K562 (cell line): Measurements from ENCODE around the gene PLAC9. TPM values are rescaled to one million over a fixed set of nuclear protein-coding genes. Genes with fewer than 3 reads are reported as not detected.
A peak's percentile ranks its signal among the peaks of the same experiment; 100 is the strongest.

ENCODE experiments used
- ATAC-seq: fragments of 200-7000 bp; cut with Tn5 transposase; 3 replicates; pipeline ENCODE4 v1.9.1; 2020; ENCODE audit warnings: moderate library complexity
- BruUV-seq: library from RNA; stranded (reverse); fragments of 400-500 nt; replicated peaks from 2 replicates; lab custom pipeline; 2021; lab: Mats Ljungman, UMichigan
- CTCF ChIA-PET: fragments of 300-600 bp; formaldehyde crosslinking; extraction: SDS; loops from one replicate; lab custom pipeline; 2021; ENCODE audit warnings: low intra/inter-chr PET ratio; lab: Yijun Ruan, JAX
- POLR2A ChIA-PET: fragments of 300-600, 350-650 bp; sonication (Branson Sonifier 250); formaldehyde crosslinking; extraction: SDS; loops from one replicate; lab custom pipeline; 2021; ENCODE audit warnings: antibody characterized with exemption, inconsistent platforms; lab: Yijun Ruan, JAX
- DNase-seq, 4 experiments: peaks; one replicate each; pipeline versions ENCODE4 v3.0.0 to v3.0.0-alpha.2; 2011 to 2018; ENCODE audit warnings: low spot score in 3 of 4, mixed read lengths in 3 of 4; ENCODE audit errors: extremely low read depth in 1 of 4
- FAIRE-seq: peaks from 2 replicates; lab custom pipeline; 2011; peaks lifted over from hg19 to GRCh38; lab: Jason Lieb, UNC
- H2AFZ ChIP-seq: 2 replicates; pipeline ENCODE4 v1.6.0; 2011; ENCODE audit warnings: low read depth, low read length, control low read depth, inconsistent platforms
- H3K27ac ChIP-seq: fragments of 200-600 bp; 3 replicates; pipeline ENCODE4 v1.8.0; 2011; ENCODE audit warnings: low read depth, mild to moderate bottlenecking, control low read depth, inconsistent platforms, low read length, moderate library complexity, mixed read lengths; ENCODE audit errors: extremely low read depth
- H3K27me3 ChIP-seq, 2 experiments: fragments of 300-600 bp in 1 of 2; 2 replicates in 1 of 2; 3 replicates in 1 of 2; pipeline versions ENCODE4 v1.6.0 to v1.8.0; 2011; ENCODE audit warnings: inconsistent platforms in 2 of 2, low read length in 2 of 2, mild to moderate bottlenecking in 1 of 2, mixed read lengths in 1 of 2, moderate library complexity in 1 of 2; ENCODE audit not compliant: control insufficient read depth in 2 of 2, insufficient read depth in 2 of 2
- H3K36me3 ChIP-seq: fragments of 300-600 bp; 3 replicates; pipeline ENCODE4 v1.8.0; 2011; ENCODE audit warnings: mild to moderate bottlenecking, low read length, inconsistent platforms; ENCODE audit not compliant: control insufficient read depth, insufficient read depth
- H3K4me1 ChIP-seq, 2 experiments: fragments of 200-600 bp in 1 of 2; replicated peaks in 1 of 2; 2 replicates in 1 of 2; 3 replicates in 1 of 2; pipeline versions ENCODE4 v1.5.1 to v1.8.0; 2011; ENCODE audit warnings: inconsistent platforms in 2 of 2, low read length in 2 of 2, mild to moderate bottlenecking in 1 of 2, mixed read lengths in 1 of 2, moderate library complexity in 1 of 2; ENCODE audit not compliant: control insufficient read depth in 2 of 2, insufficient read depth in 2 of 2
- H3K4me2 ChIP-seq: 2 replicates; pipeline ENCODE4 v1.6.1; 2011; ENCODE audit warnings: low read length, control low read depth, inconsistent platforms, mixed read lengths; ENCODE audit not compliant: insufficient read depth
- H3K4me3 ChIP-seq: fragments of 200-600 bp; sonication (generic), shearing (Covaris generic); 2 replicates; pipeline ENCODE4 v1.5.1; 2016; ENCODE audit warnings: control low read depth, inconsistent platforms
- H3K79me2 ChIP-seq: fragments of 200-600 bp; 3 replicates; pipeline ENCODE4 v1.8.0; 2011; ENCODE audit warnings: low read length, inconsistent platforms; ENCODE audit not compliant: control insufficient read depth, insufficient read depth
- H3K9ac ChIP-seq, 2 experiments: 2 replicates each; pipeline versions ENCODE4 v1.6.0 to v1.6.1; 2011; ENCODE audit warnings: low read depth in 2 of 2, low read length in 2 of 2, control low read depth in 1 of 2, inconsistent platforms in 1 of 2, mild to moderate bottlenecking in 1 of 2, mixed read lengths in 1 of 2; ENCODE audit not compliant: insufficient read depth in 1 of 2
- H3K9me1 ChIP-seq: one replicate; pipeline ENCODE4 v1.6.0; 2011; ENCODE audit warnings: inconsistent platforms, mild to moderate bottlenecking, low read length, moderate library complexity; ENCODE audit not compliant: control insufficient read depth, insufficient read depth
- H3K9me3 ChIP-seq: replicated peaks from 2 replicates; pipeline ENCODE4 v1.5.1; 2011; ENCODE audit warnings: low read depth, low read length, inconsistent platforms; ENCODE audit not compliant: control insufficient read depth, insufficient read depth
- H4K20me1 ChIP-seq: replicated peaks from 2 replicates; pipeline ENCODE4 v1.6.1; 2011; ENCODE audit warnings: low read length, inconsistent platforms, mixed read lengths; ENCODE audit not compliant: control insufficient read depth, insufficient read depth
- HLTF ChIP-seq: fragments of 450-650 bp; IDR thresholded peaks from 2 replicates; pipeline ENCODE4 v1.6.1; 2016
- REST ChIP-seq, 2 experiments: fragments of 450-650 bp; formaldehyde crosslinking in 1 of 2; IDR thresholded peaks; 2 replicates each; pipeline versions ENCODE4 v1.4.0 to v1.6.1; 2014 to 2020; ENCODE audit warnings: mild to moderate bottlenecking in 2 of 2, borderline replicate concordance in 1 of 2, low read depth in 1 of 2
- SRSF1 ChIP-seq: fragments of 200-400 bp; formaldehyde crosslinking; IDR thresholded peaks from 2 replicates; pipeline ENCODE4 v1.6.1; 2017; ENCODE audit warnings: mild to moderate bottlenecking, low read depth, low read length, moderate library complexity
- STAT5B ChIP-seq: fragments of 250-450 bp; sonication (Bioruptor Pico); IDR thresholded peaks from 2 replicates; pipeline ENCODE4 v1.8.0; 2021; ENCODE audit warnings: mild to moderate bottlenecking, inconsistent platforms
- TFE3 ChIP-seq: fragments of 450-650 bp; formaldehyde crosslinking; IDR thresholded peaks from 2 replicates; pipeline ENCODE4 v1.4.0; 2020; ENCODE audit warnings: mild to moderate bottlenecking, mixed read lengths
- ZC3H11A ChIP-seq: IDR thresholded peaks from 2 replicates; pipeline ENCODE4 v1.6.1; 2012; ENCODE audit warnings: low read depth, low read length, improper control_type of control experiment
- WGBS: fragments of 100-300 bp; shearing (Covaris generic); methylation state at CpG from one replicate; pipeline ENCODE4 v1.1.6; 2016; ENCODE audit warnings: low coverage, mixed read lengths; ENCODE audit not compliant: insufficient coverage; ENCODE audit errors: missing lambda C conversion rate; 5-methylcytosine and 5-hydroxymethylcytosine counted together
- in situ Hi-C: fragments of 300-500 bp; cut with MboI; formaldehyde crosslinking; loops from 4 replicates; pipeline ENCODE4 v1.15.0; 2018; ENCODE audit warnings: inconsistent platforms, mixed read lengths
- intact Hi-C: fragments of 100-400 bp; cut with micrococcal nuclease; formaldehyde crosslinking; loops from 2 replicates; pipeline ENCODE4 v1.14.2; 2022
- polyA plus RNA-seq, 8 experiments: library from polyadenylated mRNA; depleted of rRNA in 4 of 8; stranded (reverse) in 5 of 8; unstranded in 3 of 8; fragments of >200 nt; fragmentation: Nextera tagmentation in 2 of 8; fragmentation: Illumina TruSeq in 1 of 8; extraction: Ambion mirVana in 2 of 8; extraction: Trizol in 1 of 8; gene quantifications; 2 replicates each; pipeline versions ENCODE4 v1.2.1 to v1.2.3, GENCODE V29; 2011 to 2014; ENCODE audit warnings: inconsistent platforms in 1 of 8, missing spikeins in 1 of 8
- total RNA-seq, 7 experiments: library from RNA; depleted of rRNA in 6 of 7; stranded (reverse); fragments of >200 nt in 6 of 7; fragmentation: Illumina TruSeq in 2 of 7; extraction: Trizol in 2 of 7; gene quantifications; 2 replicates each; pipeline versions ENCODE4 v1.2.1 to v1.2.3, GENCODE V29; 2011 to 2021; ENCODE audit warnings: low replicate concordance in 1 of 7
- TF ChIP-seq, protein P1 (sequence below): fragments of 450-650 bp; formaldehyde crosslinking; IDR thresholded peaks from 2 replicates; pipeline ENCODE4 v1.4.0; 2020; ENCODE audit warnings: mild to moderate bottlenecking, moderate library complexity
- TF ChIP-seq, protein P2 (sequence below): fragments of 250-450 bp; sonication (Bioruptor Pico); IDR thresholded peaks from 2 replicates; pipeline ENCODE4 v1.9.0; 2021; ENCODE audit warnings: mild to moderate bottlenecking, inconsistent platforms

The PLAC9 gene
- total and polyA plus RNA-seq, 9 of the 15 experiments (the other 6 are each of a cell fraction or from before 2014, with no cell fraction given) = not detected

DNA sequence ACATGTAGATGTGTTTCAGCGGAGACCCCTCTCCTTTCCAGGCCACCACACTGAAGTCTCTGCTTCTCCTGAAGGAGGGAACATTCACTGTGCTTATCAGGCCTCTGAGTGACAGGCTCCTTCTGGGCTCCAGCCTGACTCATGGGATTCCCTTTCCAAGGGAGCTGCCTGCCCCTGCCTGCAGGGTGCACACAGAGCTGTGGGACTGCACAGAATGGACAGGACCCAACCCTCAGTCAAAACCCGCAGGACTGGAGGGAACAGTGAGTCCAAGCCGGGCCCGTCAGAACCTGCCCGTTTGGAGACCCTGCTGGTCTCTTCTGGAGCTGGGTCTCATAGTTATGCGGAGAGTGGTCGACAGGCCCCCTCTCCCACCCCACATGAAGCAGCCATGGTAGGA, 32.6 kb downstream of the PLAC9 start:
- H2AFZ ChIP-seq = no peak overlapping the region
- no TSS peak for BruUV-seq
- WGBS = 95% methylated on average over 6 of the region's 7 CpGs
- no peak overlapping the region for H3K4me2 ChIP-seq
- in situ Hi-C loops = no loop called here
- CTCF ChIA-PET = no interaction called here
- no peaks in the 10 kb centered on the region for H3K27me3 ChIP-seq
- FAIRE-seq = peak; percentile 55
- POLR2A ChIA-PET = interaction anchor here (1.0 kb wide), 1 partner anchor 40 kb away, joined by 3 read pairs; the partner anchor contains the start of gene ANXA11
- peaks cover 0 to 21% of the 10 kb centered on the region in 2 experiments; a peak in 3 of 5 replicates for H3K4me1 ChIP-seq
- peaks cover 11% of the 10 kb centered on the region for H3K9me1 ChIP-seq
- H3K79me2 ChIP-seq = no peaks in the 10 kb centered on the region
- H3K9ac ChIP-seq = peak overlapping the region in 1 of 2 experiments; percentile 61; a peak in 2 of 4 replicates
- H3K36me3 ChIP-seq = peaks cover 88% of the 10 kb centered on the region
- intact Hi-C loops = no loop called here
- DNase-seq = peak in 2 of 4 experiments; percentile 37 to 40
- no peak overlapping the region for H3K27ac ChIP-seq
- no peaks in the 10 kb centered on the region for H3K9me3 ChIP-seq
- peak; percentile 59 for ATAC-seq
- no peak overlapping the region for H3K4me3 ChIP-seq
- peaks cover 13% of the 10 kb centered on the region; the same call in 1 of the 2 replicates for H4K20me1 ChIP-seq
- TF ChIP-seq, protein P1, sequence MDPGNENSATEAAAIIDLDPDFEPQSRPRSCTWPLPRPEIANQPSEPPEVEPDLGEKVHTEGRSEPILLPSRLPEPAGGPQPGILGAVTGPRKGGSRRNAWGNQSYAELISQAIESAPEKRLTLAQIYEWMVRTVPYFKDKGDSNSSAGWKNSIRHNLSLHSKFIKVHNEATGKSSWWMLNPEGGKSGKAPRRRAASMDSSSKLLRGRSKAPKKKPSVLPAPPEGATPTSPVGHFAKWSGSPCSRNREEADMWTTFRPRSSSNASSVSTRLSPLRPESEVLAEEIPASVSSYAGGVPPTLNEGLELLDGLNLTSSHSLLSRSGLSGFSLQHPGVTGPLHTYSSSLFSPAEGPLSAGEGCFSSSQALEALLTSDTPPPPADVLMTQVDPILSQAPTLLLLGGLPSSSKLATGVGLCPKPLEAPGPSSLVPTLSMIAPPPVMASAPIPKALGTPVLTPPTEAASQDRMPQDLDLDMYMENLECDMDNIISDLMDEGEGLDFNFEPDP (CRISPR knock-in tag) = no peak
- TF ChIP-seq TFE3 (CRISPR knock-in tag) = no peak
- no peak for TF ChIP-seq HLTF
- TF ChIP-seq ZC3H11A = no peak
- TF ChIP-seq STAT5B (CRISPR knock-in tag) = no peak
- TF ChIP-seq REST (IDR thresholded peaks at IDR 0.05; ENCODE audit: borderline replicate concordance) = peak; percentile 17; the same call in 1 of the 2 replicates
- TF ChIP-seq REST (CRISPR knock-in tag; IDR thresholded peaks at IDR 0.05; ENCODE audit: low read depth) = no peak
- TF ChIP-seq SRSF1 = no peak
- TF ChIP-seq, protein P2, sequence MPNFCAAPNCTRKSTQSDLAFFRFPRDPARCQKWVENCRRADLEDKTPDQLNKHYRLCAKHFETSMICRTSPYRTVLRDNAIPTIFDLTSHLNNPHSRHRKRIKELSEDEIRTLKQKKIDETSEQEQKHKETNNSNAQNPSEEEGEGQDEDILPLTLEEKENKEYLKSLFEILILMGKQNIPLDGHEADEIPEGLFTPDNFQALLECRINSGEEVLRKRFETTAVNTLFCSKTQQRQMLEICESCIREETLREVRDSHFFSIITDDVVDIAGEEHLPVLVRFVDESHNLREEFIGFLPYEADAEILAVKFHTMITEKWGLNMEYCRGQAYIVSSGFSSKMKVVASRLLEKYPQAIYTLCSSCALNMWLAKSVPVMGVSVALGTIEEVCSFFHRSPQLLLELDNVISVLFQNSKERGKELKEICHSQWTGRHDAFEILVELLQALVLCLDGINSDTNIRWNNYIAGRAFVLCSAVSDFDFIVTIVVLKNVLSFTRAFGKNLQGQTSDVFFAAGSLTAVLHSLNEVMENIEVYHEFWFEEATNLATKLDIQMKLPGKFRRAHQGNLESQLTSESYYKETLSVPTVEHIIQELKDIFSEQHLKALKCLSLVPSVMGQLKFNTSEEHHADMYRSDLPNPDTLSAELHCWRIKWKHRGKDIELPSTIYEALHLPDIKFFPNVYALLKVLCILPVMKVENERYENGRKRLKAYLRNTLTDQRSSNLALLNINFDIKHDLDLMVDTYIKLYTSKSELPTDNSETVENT = no peak
